Measurements from ENCODE around the gene NCAM1.

DNA sequence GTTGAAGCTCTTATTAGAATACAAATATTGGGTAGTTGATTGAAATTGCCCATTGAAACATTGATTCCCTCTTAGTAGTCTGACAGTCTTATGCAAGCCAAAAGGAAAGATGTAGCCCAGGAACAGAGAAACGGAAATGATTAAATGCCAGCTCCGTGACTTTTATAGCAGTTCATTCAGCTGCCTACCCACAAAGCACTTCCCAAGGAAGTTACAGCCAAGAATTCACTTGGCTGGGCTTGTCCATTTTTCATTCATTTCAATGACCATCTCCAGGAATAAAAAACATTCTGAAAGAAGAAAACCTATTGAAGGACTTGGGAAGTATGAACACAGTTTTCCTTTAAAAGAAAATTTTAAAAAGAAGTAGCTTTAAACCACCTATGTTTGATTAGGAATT lies 62.0 kb downstream of the NCAM1 start:
- TF ChIP-seq CREB1 (IDR thresholded peaks at IDR 0.05; ENCODE audit: low read depth) (no peak), TAF1 (IDR thresholded peaks at IDR 0.05; ENCODE audit: low read depth) (no peak)

Measured in Ishikawa (cell line).